ENCODE results near the gene STAC2. TPM values are rescaled to one million over a fixed set of nuclear protein-coding genes. Genes with fewer than 3 reads are reported as not detected.

Gene STAC2
- polyA plus RNA-seq, 1 of the 3 experiments (the other 2 are of a cell fraction): 0.07 TPM

- no peak for TF ChIP-seq USF1 (IDR thresholded peaks at IDR 0.05; ENCODE audit: borderline replicate concordance, low read depth)
Measured at GRCh38 chr17:39222151-39222550, 3.6 kb downstream of the STAC2 start (continued).

- no peaks in the 10 kb centered on the region for H4K20me1 ChIP-seq (ENCODE audit: insufficient read depth)
- CTCF ChIA-PET: interaction anchor here (1.2 to 3.9 kb wide), 6 partner anchors 11 to 239 kb away, joined by 3 to 31 read pairs (median 6); no protein-coding TSS in a partner anchor
- 83% methylated on average over 2 of the region's 6 CpGs for WGBS (ENCODE audit: low lambda C conversion rate)
Measured at GRCh38 chr17:39221572-39221971, 4.2 kb downstream of the STAC2 start.

More at GRCh38 chr17:39221572-39221971, 4.2 kb downstream of the STAC2 start:
- Histone ChIP-seq H2AFZ (ENCODE audit: low read depth) (no peak overlapping the region), H3K27me3 (ENCODE audit: insufficient read depth) (no peaks in the 10 kb centered on the region), H3K4me3 (ENCODE audit: low read depth in 2 of 2, low read length in 1 of 2) (no peak overlapping the region), H3K9me2 (no peaks in the 10 kb centered on the region), H3K36me3 (replicated peaks in 1 of 2; ENCODE audit: control insufficient read depth in 1 of 2, insufficient read depth in 2 of 2, low read length in 1 of 2) (no peaks in the 10 kb centered on the region), H3K9me3 (no peaks in the 10 kb centered on the region), H3K9ac (no peak overlapping the region), H3K4me2 (no peak overlapping the region), H3F3A (replicated peaks; ENCODE audit: insufficient read depth) (peaks cover 6% of the 10 kb centered on the region), H3K79me2 (ENCODE audit: insufficient read depth) (no peaks in the 10 kb centered on the region), H3K27ac (ENCODE audit: low read depth in 2 of 2, low read length in 1 of 2) (no peak overlapping the region), H3K4me1 (ENCODE audit: control insufficient read depth in 1 of 2, insufficient read depth in 2 of 2, low read depth in 1 of 2, low read length in 1 of 2) (peaks cover 0 to 9% of the 10 kb centered on the region in 2 experiments; a peak in 1 of 4 replicates)
- POLR2A ChIA-PET: no interaction called here
- TF ChIP-seq MAX (IDR thresholded peaks at IDR 0.05; ENCODE audit: low read depth): no peak
- TF ChIP-seq RXRA (IDR thresholded peaks at IDR 0.05; ENCODE audit: borderline replicate concordance, low read depth): no peak
- no peak for TF ChIP-seq NFIC (IDR thresholded peaks at IDR 0.05; ENCODE audit: borderline replicate concordance)
- no peak for TF ChIP-seq REST (IDR thresholded peaks at IDR 0.05; ENCODE audit: low read depth, low read length)
- no peak for TF ChIP-seq RFX5 (IDR thresholded peaks at IDR 0.05; ENCODE audit: low read length)
- TF ChIP-seq FOXJ3 (CRISPR knock-in tag; IDR thresholded peaks at IDR 0.05): no peak
- TF ChIP-seq RCOR1 (IDR thresholded peaks at IDR 0.05; ENCODE audit: low read length): no peak
- no peak for TF ChIP-seq USF1 (IDR thresholded peaks at IDR 0.05; ENCODE audit: borderline replicate concordance, low read depth)
- TF ChIP-seq SMC3 (IDR thresholded peaks at IDR 0.05; ENCODE audit: low read depth, low read length): no peak
- TF ChIP-seq SIN3A (IDR thresholded peaks at IDR 0.05; ENCODE audit: borderline replicate concordance, low read depth, low read length): no peak
- TF ChIP-seq FOXM1 (IDR thresholded peaks at IDR 0.05; ENCODE audit: low read depth): no peak
- no peak for TF ChIP-seq ELF1 (IDR thresholded peaks at IDR 0.05)
- TF ChIP-seq IRF3 (IDR thresholded peaks at IDR 0.05; ENCODE audit: low read depth, low read length): no peak
- no peak for TF ChIP-seq TEAD4 (IDR thresholded peaks at IDR 0.05; ENCODE audit: borderline replicate concordance, insufficient read depth)
- TF ChIP-seq GATA2 (CRISPR knock-in tag; IDR thresholded peaks at IDR 0.05): no peak
- no peak for DNase-seq

All from SK-N-SH (cell line).